GM12878 (cell line): ENCODE results near the gene MORN4. TPM values are rescaled to one million over a fixed set of nuclear protein-coding genes. Genes with fewer than 3 reads are reported as not detected.

Experiments
- ATAC-seq: fragments of 200-7000 bp; cut with Tn5 transposase; 3 replicates; pipeline ENCODE4 v1.9.1; 2020; ENCODE audit warnings: mild to moderate bottlenecking, moderate library complexity
- BruUV-seq: library from RNA; stranded (reverse); fragments of 400-500 nt; replicated peaks from 2 replicates; lab custom pipeline; 2021; lab: Mats Ljungman, UMichigan
- CTCF ChIA-PET: fragments of 300-600 bp; sonication (Branson Sonifier 250); formaldehyde crosslinking; extraction: SDS; loops from one replicate; lab custom pipeline; 2021; ENCODE audit warnings: inconsistent platforms; lab: Yijun Ruan, JAX
- POLR2A ChIA-PET: fragments of 350-600 bp; formaldehyde crosslinking; extraction: SDS; loops from one replicate; lab custom pipeline; 2021; ENCODE audit warnings: inconsistent platforms; lab: Charles Lee
- RAD21 ChIA-PET: fragments of 300-600 bp; sonication (Branson Sonifier 250); formaldehyde crosslinking; loops from one replicate; lab custom pipeline; 2023; ENCODE audit warnings: antibody characterized with exemption; ENCODE audit not compliant: unreplicated experiment; lab: Charles Lee
- SMC1A ChIA-PET: fragments of 300-600 bp; sonication (Branson Sonifier 250); formaldehyde crosslinking; loops from one replicate; lab custom pipeline; 2023; ENCODE audit not compliant: unreplicated experiment, uncharacterized antibody; lab: Charles Lee
- DNase-seq: peaks from one replicate; pipeline ENCODE4 v3.0.0-alpha.2; 2011; ENCODE audit warnings: low read depth, low spot score
- FAIRE-seq: peaks from 3 replicates; lab custom pipeline; 2011; peaks lifted over from hg19 to GRCh38; lab: Jason Lieb, UNC
- H2AFZ ChIP-seq: 2 replicates; pipeline ENCODE4 v1.6.0; 2011; ENCODE audit warnings: low read depth, low read length, control low read depth; ENCODE audit not compliant: control insufficient read depth
- H3K27ac ChIP-seq: 2 replicates; pipeline ENCODE4 v1.5.1; 2011; ENCODE audit warnings: control low read depth; ENCODE audit not compliant: control insufficient read depth, insufficient read depth
- H3K27me3 ChIP-seq, 2 experiments: replicated peaks in 1 of 2; 2 replicates each; pipeline versions ENCODE4 v1.6.0 to v1.6.1; 2011; ENCODE audit warnings: low read length in 1 of 2; ENCODE audit not compliant: control insufficient read depth in 2 of 2, insufficient read depth in 2 of 2
- H3K36me3 ChIP-seq, 2 experiments: 2 replicates each; pipeline ENCODE4 v1.5.1; 2011; ENCODE audit warnings: low read length in 1 of 2; ENCODE audit not compliant: control insufficient read depth in 2 of 2, insufficient read depth in 2 of 2
- H3K4me1 ChIP-seq: 2 replicates; pipeline ENCODE4 v1.6.1; 2011; ENCODE audit warnings: mild to moderate bottlenecking, low read length, moderate library complexity, mixed read lengths; ENCODE audit not compliant: control insufficient read depth, insufficient read depth
- H3K4me2 ChIP-seq: 2 replicates; pipeline ENCODE4 v1.6.0; 2011; ENCODE audit warnings: control low read depth; ENCODE audit not compliant: control insufficient read depth, insufficient read depth
- H3K4me3 ChIP-seq: fragments of 200-600 bp; sonication (generic); 2 replicates; pipeline ENCODE4 v1.5.1; 2016
- H3K79me2 ChIP-seq: 2 replicates; pipeline ENCODE4 v1.6.0; 2011; ENCODE audit warnings: low read length; ENCODE audit not compliant: control insufficient read depth, insufficient read depth
- H3K9ac ChIP-seq: 2 replicates; pipeline ENCODE4 v1.8.0; 2011; ENCODE audit warnings: low read length, control low read depth, mixed read lengths; ENCODE audit not compliant: control insufficient read depth, insufficient read depth
- H3K9me3 ChIP-seq: replicated peaks from 3 replicates; pipeline ENCODE4 v1.5.1; 2011; ENCODE audit warnings: mild to moderate bottlenecking, low read length; ENCODE audit not compliant: control insufficient read depth, insufficient read depth
- H4K20me1 ChIP-seq: 2 replicates; pipeline ENCODE4 v1.6.0; 2011; ENCODE audit not compliant: control insufficient read depth, insufficient read depth
- ATF3 ChIP-seq: IDR thresholded peaks from 2 replicates; pipeline ENCODE4 v1.6.1; 2011; ENCODE audit warnings: low read depth, mild to moderate bottlenecking, low read length, moderate library complexity, borderline replicate concordance; ENCODE audit errors: extremely low read depth
- ATF7 ChIP-seq: fragments of 450-650 bp; IDR thresholded peaks from 2 replicates; pipeline ENCODE4 v1.6.1; 2016; ENCODE audit warnings: low read depth, mild to moderate bottlenecking
- CEBPZ ChIP-seq: fragments of 150-350 bp; IDR thresholded peaks from 2 replicates; pipeline ENCODE4 v1.6.1; 2016; ENCODE audit warnings: low read depth, low read length
- ESRRA ChIP-seq: IDR thresholded peaks from 2 replicates; pipeline ENCODE4 v1.6.1; 2012; ENCODE audit warnings: mild to moderate bottlenecking, low read length, improper control_type of control experiment
- MLLT1 ChIP-seq: fragments of 450-650 bp; IDR thresholded peaks from 2 replicates; pipeline ENCODE4 v1.6.1; 2016; ENCODE audit warnings: mild to moderate bottlenecking
- MTA3 ChIP-seq: IDR thresholded peaks from 2 replicates; pipeline ENCODE4 v1.6.1; 2012; ENCODE audit warnings: low read length, inconsistent platforms, borderline replicate concordance
- POLR2A ChIP-seq: IDR thresholded peaks from 2 replicates; pipeline ENCODE4 v1.6.1; 2011; ENCODE audit warnings: low read depth, mild to moderate bottlenecking, low read length
- USF1 ChIP-seq: IDR thresholded peaks from 2 replicates; pipeline ENCODE4 v1.6.1; 2011; ENCODE audit warnings: borderline replicate concordance, low read depth, mild to moderate bottlenecking, moderate library complexity, mixed read lengths, low read length; ENCODE audit not compliant: insufficient read depth; ENCODE audit errors: extremely low read length
- WGBS: methylation state at CpG from one replicate; pipeline ENCODE4 v1.1.6; 2016; ENCODE audit warnings: low lambda C conversion rate; ENCODE audit not compliant: insufficient replicate concordance, insufficient coverage; ENCODE audit errors: missing lambda C conversion rate; 5-methylcytosine and 5-hydroxymethylcytosine counted together
- in situ Hi-C: fragments of 300-500 bp; cut with MboI; formaldehyde crosslinking; loops from 9 replicates; pipeline ENCODE4 v1.14.3; 2018; ENCODE audit warnings: mixed read lengths
- intact Hi-C: fragments of 100-400 bp; cut with micrococcal nuclease; formaldehyde crosslinking; loops from one replicate; pipeline ENCODE4 v1.14.2; 2022; ENCODE audit not compliant: unreplicated experiment
- polyA plus RNA-seq, 11 experiments: library from polyadenylated mRNA; depleted of rRNA in 4 of 11; unstranded in 6 of 11; stranded (reverse) in 5 of 11; fragments of >200 nt; fragmentation: Nextera tagmentation in 4 of 11; fragmentation: Illumina TruSeq in 1 of 11; extraction: Ambion mirVana in 4 of 11; extraction: Trizol in 1 of 11; gene quantifications; 1 replicate in 1 of 11; 2 replicates in 10 of 11; pipeline versions ENCODE4 v1.2.1 to v1.2.3, GENCODE V29; 2011 to 2016; ENCODE audit warnings: inconsistent platforms in 2 of 11, missing spikeins in 2 of 11, low read depth in 1 of 11
- total RNA-seq, 4 experiments: library from RNA; depleted of rRNA in 3 of 4; stranded (reverse); fragments of >200 nt in 3 of 4; fragmentation: Illumina TruSeq in 1 of 4; extraction: Trizol in 1 of 4; gene quantifications; 2 replicates each; pipeline versions ENCODE4 v1.2.1 to v1.2.3, GENCODE V29; 2013 to 2021
- TF ChIP-seq, protein P1 (sequence below), 3 experiments: IDR thresholded peaks in 2 of 3; conservative IDR thresholded peaks in 1 of 3; 2 replicates each; pipeline ENCODE4 v1.5.1; 2011; ENCODE audit warnings: low read depth in 3 of 3, low read length in 3 of 3, mild to moderate bottlenecking in 3 of 3, control low read depth in 2 of 3, moderate library complexity in 2 of 3, inconsistent platforms in 1 of 3, mixed read lengths in 1 of 3; ENCODE audit not compliant: control insufficient read depth in 2 of 3, insufficient read depth in 1 of 3; ENCODE audit errors: extremely low read depth in 1 of 3

The MORN4 gene
- total and polyA plus RNA-seq, 10 of the 15 experiments (the other 5 are each of a cell fraction or from before 2014, with no cell fraction given), result 1.3 to 5.5 (median 2.6) TPM

GRCh38 chr10:97679594-97679993 is 46.3 kb upstream of the MORN4 start (continued):
- TF ChIP-seq CEBPZ (no peak), ATF7 (no peak), USF1 (no peak)

- peaks cover 5 to 8% of the 10 kb centered on the region in 2 experiments; a peak in 3 of 4 replicates for H3K36me3 ChIP-seq
- no TSS peak for BruUV-seq
- H2AFZ ChIP-seq, result peak overlapping the region; percentile 21; the same call in 1 of the 2 replicates
- intact Hi-C loops (loop anchor here (1.0 kb wide), 1 partner anchor 54 kb away; no protein-coding TSS in a partner anchor), in situ Hi-C loops (loop anchor here (5.0 kb wide), 1 partner anchor 55 kb away; no protein-coding TSS in a partner anchor)
- POLR2A ChIA-PET, result interaction anchor here (0.6 kb wide), 1 partner anchor 75 kb away, joined by 3 read pairs; no protein-coding TSS in a partner anchor
- H3K27me3 ChIP-seq, result no peaks in the 10 kb centered on the region
- no peak overlapping the region for H3K4me3 ChIP-seq
- ATAC-seq, result peak; percentile 95
- H3K9ac ChIP-seq, result no peak overlapping the region
- H3K4me2 ChIP-seq, result 0 out of 2 replicates have a peak overlapping the region, but pooled peaks have one; percentile 28
- H3K9me3 ChIP-seq, result no peaks in the 10 kb centered on the region
- SMC1A ChIA-PET, result interaction anchor here (0.7 to 4.4 kb wide), 8 partner anchors 10 to 364 kb away, joined by 3 to 19 read pairs (median 6); partner anchors contain the start of gene AVPI1
- peaks cover 12% of the 10 kb centered on the region for H3K4me1 ChIP-seq
- DNase-seq, result no peak
- peak; percentile 84 for FAIRE-seq
- H3K27ac ChIP-seq, result 0 out of 2 replicates have a peak overlapping the region, but pooled peaks have one; percentile 6
- RAD21 ChIA-PET, result interaction anchor here (0.7 to 2.1 kb wide), 11 partner anchors 10 to 364 kb away, joined by 3 to 10 read pairs (median 4); partner anchors contain the start of gene AVPI1
- no peaks in the 10 kb centered on the region for H3K79me2 ChIP-seq
- no peaks in the 10 kb centered on the region for H4K20me1 ChIP-seq
- CTCF ChIA-PET, result interaction anchor here (0.6 to 6.5 kb wide), 24 partner anchors 9 to 489 kb away, joined by 3 to 60 read pairs (median 3); partner anchors contain the start of genes AVPI1 and ZFYVE27
- 74% methylated on average over 2 of the region's 2 CpGs for WGBS
- TF ChIP-seq MLLT1, result no peak
- TF ChIP-seq, protein P1, sequence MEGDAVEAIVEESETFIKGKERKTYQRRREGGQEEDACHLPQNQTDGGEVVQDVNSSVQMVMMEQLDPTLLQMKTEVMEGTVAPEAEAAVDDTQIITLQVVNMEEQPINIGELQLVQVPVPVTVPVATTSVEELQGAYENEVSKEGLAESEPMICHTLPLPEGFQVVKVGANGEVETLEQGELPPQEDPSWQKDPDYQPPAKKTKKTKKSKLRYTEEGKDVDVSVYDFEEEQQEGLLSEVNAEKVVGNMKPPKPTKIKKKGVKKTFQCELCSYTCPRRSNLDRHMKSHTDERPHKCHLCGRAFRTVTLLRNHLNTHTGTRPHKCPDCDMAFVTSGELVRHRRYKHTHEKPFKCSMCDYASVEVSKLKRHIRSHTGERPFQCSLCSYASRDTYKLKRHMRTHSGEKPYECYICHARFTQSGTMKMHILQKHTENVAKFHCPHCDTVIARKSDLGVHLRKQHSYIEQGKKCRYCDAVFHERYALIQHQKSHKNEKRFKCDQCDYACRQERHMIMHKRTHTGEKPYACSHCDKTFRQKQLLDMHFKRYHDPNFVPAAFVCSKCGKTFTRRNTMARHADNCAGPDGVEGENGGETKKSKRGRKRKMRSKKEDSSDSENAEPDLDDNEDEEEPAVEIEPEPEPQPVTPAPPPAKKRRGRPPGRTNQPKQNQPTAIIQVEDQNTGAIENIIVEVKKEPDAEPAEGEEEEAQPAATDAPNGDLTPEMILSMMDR (IDR thresholded peaks at IDR 0.05 in 2 of 3, conservative IDR thresholded peaks at IDR 0.05 in 1 of 3; ENCODE audit: control insufficient read depth in 2 of 3, extremely low read depth in 1 of 3, insufficient read depth in 1 of 3, low read depth in 3 of 3, low read length in 3 of 3), result peak; percentile 76 to 80 (median 78)
- TF ChIP-seq ATF3, result no peak
- TF ChIP-seq MTA3, result peak; percentile 56; the same call in 1 of the 2 replicates
- TF ChIP-seq POLR2A, result peak; percentile 20; the same call in 1 of the 2 replicates
- TF ChIP-seq ESRRA, result no peak
Measured at GRCh38 chr10:97676770-97677581, 43.7 kb upstream of the MORN4 start.
